Suprapubic skin (tissue), 4 donors: ENCODE results near the gene DDO. TPM values are rescaled to one million over a fixed set of nuclear protein-coding genes. Genes with fewer than 3 reads are reported as not detected.

Source experiments
- DNase-seq, 2 donors: peaks; one replicate each; pipeline ENCODE4 v3.0.0-alpha.2; 2019; ENCODE audit warnings: low spot score in 2 of 2
- H3K27ac ChIP-seq: fragments of 200-600 bp; sonication (generic); one replicate; pipeline ENCODE4 v1.5.1; 2019
- H3K27me3 ChIP-seq: fragments of 200-600 bp; sonication (generic); one replicate; pipeline ENCODE4 v1.5.1; 2019
- H3K36me3 ChIP-seq: fragments of 200-600 bp; sonication (generic); one replicate; pipeline ENCODE4 v1.5.1; 2019
- H3K4me1 ChIP-seq: fragments of 200-600 bp; sonication (generic); one replicate; pipeline ENCODE4 v1.5.1; 2019
- H3K4me3 ChIP-seq: fragments of 200-600 bp; sonication (generic); one replicate; pipeline ENCODE4 v1.5.1; 2019; ENCODE audit warnings: mild to moderate bottlenecking
- H3K9me3 ChIP-seq: fragments of 200-600 bp; sonication (generic); one replicate; pipeline ENCODE4 v1.5.1; 2019
- EP300 ChIP-seq: sonication (generic); formaldehyde crosslinking; IDR thresholded peaks from one replicate; pipeline ENCODE4 v1.6.1; 2017; ENCODE audit warnings: antibody characterized with exemption
- POLR2A ChIP-seq, 2 donors: fragments of 450-650 bp; IDR thresholded peaks; one replicate each; pipeline ENCODE4 v1.6.1; 2017; ENCODE audit warnings: antibody characterized with exemption in 2 of 2, mild to moderate bottlenecking in 2 of 2, moderate library complexity in 2 of 2
- POLR2AphosphoS5 ChIP-seq, 3 donors: sonication (generic); formaldehyde crosslinking; IDR thresholded peaks; one replicate each; pipeline ENCODE4 v1.6.1; 2017; ENCODE audit warnings: antibody characterized with exemption in 3 of 3
- WGBS: methylation state at CpG from one replicate; pipeline ENCODE4 v1.1.5; 2018; 5-methylcytosine and 5-hydroxymethylcytosine counted together
- total RNA-seq, 4 donors: library from RNA; depleted of rRNA; stranded (reverse); fragments of >200 nt; gene quantifications; one replicate each; pipeline ENCODE4 v1.1.0, GENCODE V29; 2016
- TF ChIP-seq, protein P1 (sequence below), 2 donors: fragments of 200-600 bp in 1 of 2; fragments of 450-650 bp in 1 of 2; sonication (generic) in 1 of 2; IDR thresholded peaks; one replicate each; pipeline ENCODE4 v1.5.1; 2016 to 2019; ENCODE audit warnings: antibody characterized with exemption in 2 of 2, mild to moderate bottlenecking in 1 of 2, moderate library complexity in 1 of 2

The DDO gene
- total RNA-seq, 4 donors from 2014 or later: 0.81 to 1.1 TPM; not detected in 2

DNA sequence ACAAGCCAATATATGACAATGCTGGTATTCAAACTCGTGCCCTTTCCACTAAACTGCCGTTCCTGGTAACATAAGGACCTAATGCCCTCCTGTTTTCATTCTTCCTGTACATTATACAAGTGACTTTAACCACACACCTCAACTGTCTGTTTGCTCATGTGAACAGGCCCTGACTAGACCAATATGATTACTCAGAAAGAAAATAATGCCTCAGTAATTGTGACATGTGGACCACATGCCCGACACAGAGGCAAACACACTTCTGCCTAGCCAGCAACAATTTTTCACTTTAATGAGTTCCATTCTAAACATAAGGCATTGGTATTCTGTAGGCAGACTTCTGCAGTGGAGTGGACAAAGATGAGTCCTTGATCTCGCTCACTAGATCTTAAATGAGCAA lies 31.0 kb upstream of the DDO start:
- TF ChIP-seq POLR2A (IDR thresholded peaks at IDR 0.05) (no peak), POLR2AphosphoS5 (IDR thresholded peaks at IDR 0.05) (no peak), EP300 (no peak)
- TF ChIP-seq, protein P1, sequence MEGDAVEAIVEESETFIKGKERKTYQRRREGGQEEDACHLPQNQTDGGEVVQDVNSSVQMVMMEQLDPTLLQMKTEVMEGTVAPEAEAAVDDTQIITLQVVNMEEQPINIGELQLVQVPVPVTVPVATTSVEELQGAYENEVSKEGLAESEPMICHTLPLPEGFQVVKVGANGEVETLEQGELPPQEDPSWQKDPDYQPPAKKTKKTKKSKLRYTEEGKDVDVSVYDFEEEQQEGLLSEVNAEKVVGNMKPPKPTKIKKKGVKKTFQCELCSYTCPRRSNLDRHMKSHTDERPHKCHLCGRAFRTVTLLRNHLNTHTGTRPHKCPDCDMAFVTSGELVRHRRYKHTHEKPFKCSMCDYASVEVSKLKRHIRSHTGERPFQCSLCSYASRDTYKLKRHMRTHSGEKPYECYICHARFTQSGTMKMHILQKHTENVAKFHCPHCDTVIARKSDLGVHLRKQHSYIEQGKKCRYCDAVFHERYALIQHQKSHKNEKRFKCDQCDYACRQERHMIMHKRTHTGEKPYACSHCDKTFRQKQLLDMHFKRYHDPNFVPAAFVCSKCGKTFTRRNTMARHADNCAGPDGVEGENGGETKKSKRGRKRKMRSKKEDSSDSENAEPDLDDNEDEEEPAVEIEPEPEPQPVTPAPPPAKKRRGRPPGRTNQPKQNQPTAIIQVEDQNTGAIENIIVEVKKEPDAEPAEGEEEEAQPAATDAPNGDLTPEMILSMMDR (IDR thresholded peaks at IDR 0.05): no peak
- 70% methylated on average over 4 of the region's 4 CpGs for WGBS
- no peak for DNase-seq

DNA sequence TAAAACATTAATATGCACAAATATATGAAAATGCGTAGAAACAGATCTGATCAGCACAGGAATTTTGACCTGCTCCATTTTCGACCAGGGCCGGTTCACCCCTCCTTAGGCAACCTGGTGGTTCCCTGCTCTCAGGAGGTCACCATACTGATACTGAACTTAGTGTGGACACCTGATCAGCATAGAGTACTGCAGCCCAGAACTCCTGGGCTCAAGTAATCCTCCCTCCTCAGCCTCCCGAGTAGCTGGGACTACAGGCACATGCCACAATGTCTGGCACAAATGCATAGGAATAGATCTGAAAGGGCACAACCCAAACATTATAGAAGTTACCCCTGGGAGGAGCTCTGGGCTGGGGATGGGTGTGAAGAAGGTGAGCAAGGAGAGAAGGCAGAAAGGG lies 24.7 kb upstream of the DDO start:
- no peak for TF ChIP-seq POLR2AphosphoS5 (IDR thresholded peaks at IDR 0.05)
- TF ChIP-seq POLR2A (IDR thresholded peaks at IDR 0.05): no peak
- no peak for TF ChIP-seq EP300
- TF ChIP-seq, protein P1 (IDR thresholded peaks at IDR 0.05): no peak
- Histone ChIP-seq H3K27ac (no peak overlapping the region), H3K27me3 (no peaks in the 10 kb centered on the region), H3K4me1 (no peaks in the 10 kb centered on the region), H3K36me3 (no peaks in the 10 kb centered on the region), H3K9me3 (no peaks in the 10 kb centered on the region), H3K4me3 (no peak overlapping the region)
- no peak for DNase-seq
- WGBS: 88% methylated on average over 4 of the region's 4 CpGs

More for the DNA sequence above, 31.0 kb upstream of the DDO start:
- H3K4me1 ChIP-seq: no peaks in the 10 kb centered on the region
- H3K9me3 ChIP-seq: no peaks in the 10 kb centered on the region
- H3K27me3 ChIP-seq: no peaks in the 10 kb centered on the region
- H3K27ac ChIP-seq: no peak overlapping the region
- H3K4me3 ChIP-seq: no peak overlapping the region
- no peaks in the 10 kb centered on the region for H3K36me3 ChIP-seq

DNA sequence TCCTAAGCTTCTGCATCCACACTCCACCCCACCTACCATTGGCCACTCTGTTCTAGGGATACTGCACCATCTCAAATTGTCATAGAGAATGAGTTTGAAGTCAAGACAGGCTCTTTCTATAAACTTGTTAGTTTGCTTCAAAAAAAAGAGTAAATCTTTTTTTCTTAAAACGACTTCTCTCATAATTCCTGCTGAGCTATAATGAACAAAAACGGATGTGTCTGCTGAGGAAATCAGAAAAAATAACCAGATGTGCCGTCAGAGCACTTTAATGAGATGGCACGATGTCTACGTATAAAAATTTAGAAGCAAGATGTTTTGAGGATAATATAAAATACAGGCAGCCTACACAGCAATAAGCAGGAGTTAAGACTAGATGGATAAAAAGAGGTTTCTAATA lies 24.0 kb upstream of the DDO start:
- no peaks in the 10 kb centered on the region for H3K9me3 ChIP-seq
- H3K4me3 ChIP-seq: no peak overlapping the region
- no peak for TF ChIP-seq POLR2AphosphoS5 (IDR thresholded peaks at IDR 0.05)
- no peak for TF ChIP-seq EP300
- TF ChIP-seq, protein P1 (IDR thresholded peaks at IDR 0.05): no peak
- no peak for TF ChIP-seq POLR2A (IDR thresholded peaks at IDR 0.05)
- WGBS: 49% methylated on average over 5 of the region's 5 CpGs
- no peaks in the 10 kb centered on the region for H3K27me3 ChIP-seq
- DNase-seq: no peak
- H3K4me1 ChIP-seq: no peaks in the 10 kb centered on the region
- H3K36me3 ChIP-seq: no peaks in the 10 kb centered on the region
- no peak overlapping the region for H3K27ac ChIP-seq

DNA sequence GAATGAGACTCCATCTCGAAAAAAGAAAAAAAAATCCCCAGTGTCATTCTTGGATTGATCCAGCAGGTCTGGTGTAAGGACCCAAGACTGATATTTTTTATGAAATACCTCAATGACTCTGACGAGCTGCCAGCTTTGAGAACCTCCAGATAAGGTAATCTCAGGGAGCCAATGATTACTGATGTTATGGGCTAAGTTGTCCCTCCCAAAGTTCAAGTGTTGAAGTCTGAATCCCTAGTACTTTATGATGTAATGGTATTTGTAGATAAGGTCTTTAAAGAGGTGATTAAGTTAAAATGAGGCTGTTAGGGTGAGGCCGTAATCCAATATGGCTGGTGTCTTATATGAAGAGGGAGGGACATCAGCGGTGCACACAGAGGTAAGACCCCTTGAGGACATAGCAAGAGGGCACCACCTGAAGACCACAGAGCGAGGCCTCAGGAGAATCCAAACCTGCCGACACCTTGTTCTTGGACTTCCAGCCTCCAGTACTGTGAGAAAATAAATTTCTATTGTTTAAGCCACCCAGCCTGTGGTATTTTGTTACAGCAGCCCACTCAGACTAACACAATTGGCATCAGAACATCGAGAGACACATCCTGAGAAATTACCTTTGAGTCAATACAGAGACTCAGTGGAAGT lies 19.7 kb upstream of the DDO start:
- DNase-seq: no peak
- no peak for TF ChIP-seq POLR2A (IDR thresholded peaks at IDR 0.05)
- no peak for TF ChIP-seq EP300
- TF ChIP-seq POLR2AphosphoS5 (IDR thresholded peaks at IDR 0.05): no peak
- TF ChIP-seq, protein P1 (IDR thresholded peaks at IDR 0.05): no peak
- Histone ChIP-seq H3K4me1 (no peaks in the 10 kb centered on the region), H3K9me3 (no peaks in the 10 kb centered on the region), H3K36me3 (no peaks in the 10 kb centered on the region), H3K27ac (no peak overlapping the region), H3K4me3 (no peak overlapping the region), H3K27me3 (peaks cover 7% of the 10 kb centered on the region)
- WGBS: 91% methylated on average over 7 of the region's 7 CpGs

GRCh38 chr6:110432285-110432900 lies 17.0 kb upstream of the DDO start:
- H3K4me1 ChIP-seq: no peaks in the 10 kb centered on the region
- DNase-seq: no peak
- H3K27me3 ChIP-seq: peaks cover 11% of the 10 kb centered on the region
- 62% methylated on average over 3 of the region's 3 CpGs for WGBS
- TF ChIP-seq, protein P1 (IDR thresholded peaks at IDR 0.05): no peak
- TF ChIP-seq POLR2A (IDR thresholded peaks at IDR 0.05): no peak
- TF ChIP-seq POLR2AphosphoS5 (IDR thresholded peaks at IDR 0.05): no peak
- TF ChIP-seq EP300: no peak
- no peak overlapping the region for H3K27ac ChIP-seq
- no peaks in the 10 kb centered on the region for H3K9me3 ChIP-seq
- H3K4me3 ChIP-seq: no peak overlapping the region
- no peaks in the 10 kb centered on the region for H3K36me3 ChIP-seq
